ENCODE data around the gene POP5.
"Not testable (repeated sequence)": the region's sequence is repeated elsewhere in the genome, so short reads cannot be mapped to it uniquely, and the experiment has no call there.

The POP5 gene

GRCh38 chr12:120536064-120536791 is 45.0 kb downstream of the POP5 start:
- DNase-seq: no peak

DNA sequence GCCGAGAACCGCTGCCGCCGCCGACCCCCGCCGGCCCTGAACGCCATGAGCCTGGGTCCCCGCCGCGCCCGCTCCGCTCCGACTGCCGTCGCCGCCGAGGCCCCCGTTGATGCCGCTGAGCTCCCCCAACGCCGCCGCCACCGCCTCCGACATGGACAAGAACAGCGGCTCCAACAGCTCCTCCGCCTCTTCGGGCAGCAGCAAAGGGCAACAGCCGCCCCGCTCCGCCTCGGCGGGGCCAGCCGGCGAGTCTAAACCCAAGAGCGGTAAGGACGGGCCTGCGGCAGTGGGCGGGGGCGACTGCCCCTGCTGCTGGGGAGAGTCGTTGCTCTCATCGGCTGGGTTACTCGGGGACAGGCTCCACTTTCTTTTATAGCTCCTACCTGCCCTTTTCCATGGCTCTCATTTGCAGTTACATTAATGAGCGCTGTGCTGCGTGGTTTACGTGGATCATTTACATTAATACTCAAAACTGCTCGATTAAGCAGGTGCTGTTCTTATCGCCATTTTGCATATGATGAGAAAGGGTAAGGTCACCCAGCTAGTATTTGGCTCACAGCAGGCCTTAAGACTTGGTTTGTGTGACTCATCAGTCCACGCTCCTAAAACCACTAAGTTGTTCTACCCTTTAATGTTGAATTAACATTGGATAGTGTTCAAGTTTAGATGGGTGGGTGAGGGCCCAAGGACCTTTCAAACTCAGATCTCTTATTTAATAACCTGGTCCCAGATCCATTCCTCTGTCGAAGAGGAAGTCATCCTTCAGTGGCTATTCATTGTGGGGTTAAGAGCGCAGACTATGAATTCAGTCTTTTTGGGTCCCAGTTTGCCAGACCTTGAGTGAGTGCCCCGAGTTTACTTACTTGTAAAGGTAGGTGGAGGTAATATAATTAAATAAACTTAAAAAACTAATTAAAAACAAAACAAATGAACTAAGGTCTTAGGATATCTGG is 46.2 kb downstream of the POP5 start:
- DNase-seq: peak; percentile 6 to 22

DNA sequence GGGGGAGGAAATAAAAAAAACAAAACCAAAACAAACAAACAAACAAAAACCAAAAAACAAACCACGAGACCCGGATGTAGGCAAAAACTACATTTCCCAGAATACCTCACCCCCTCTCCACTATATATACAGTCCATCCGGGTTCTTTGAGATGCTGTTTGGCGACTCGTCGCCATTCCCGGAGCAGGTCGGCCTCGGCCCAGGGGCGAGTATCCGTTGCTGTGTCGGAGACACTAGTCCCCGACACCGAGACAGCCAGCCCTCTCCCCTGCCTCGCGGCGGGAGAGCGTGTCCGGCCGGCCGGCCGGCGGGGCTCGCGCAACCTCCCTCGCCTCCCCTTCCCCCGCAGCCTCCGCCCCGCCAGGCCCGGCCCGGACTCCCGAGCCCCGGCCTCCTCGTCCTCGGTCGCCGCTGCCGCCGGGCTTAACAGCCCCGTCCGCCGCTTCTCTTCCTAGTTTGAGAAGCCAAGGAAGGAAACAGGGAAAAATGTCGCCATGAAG is 46.9 kb downstream of the POP5 start, which contains the start of gene RNF10:
RNF10 (plus strand) TSS at position 154 of the 500 bp plus-strand sequence. CDS start 456 bp downstream, outside the sequence.
- peak; percentile 75 to 86 for DNase-seq

DNA sequence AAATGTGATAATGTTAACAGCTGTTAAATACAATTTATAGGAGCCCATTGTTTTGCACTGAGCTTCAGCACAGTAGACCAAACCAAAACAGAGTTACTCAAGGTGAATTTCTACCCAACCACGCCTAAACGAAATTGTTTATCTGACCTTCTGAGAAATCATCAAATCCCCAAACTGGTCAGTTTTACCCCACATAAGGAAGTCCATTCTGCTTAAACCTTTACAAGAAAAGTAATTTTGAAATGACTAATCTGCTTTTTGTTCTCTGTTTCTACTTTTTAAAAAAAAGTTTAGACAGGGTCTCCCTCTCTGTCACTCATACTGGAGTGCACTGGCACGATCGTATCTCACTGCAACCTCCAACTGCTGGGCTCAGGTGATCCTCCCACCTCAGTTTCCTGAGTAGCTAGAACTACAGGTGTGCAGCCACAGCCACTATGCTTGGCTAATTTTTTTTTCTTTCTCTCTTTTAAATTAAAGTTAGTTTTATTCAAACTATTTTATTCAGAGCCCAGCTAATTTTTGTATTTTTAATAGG is 48.4 kb downstream of the POP5 start:
- DNase-seq: no peak

- DNase-seq: not testable (repeated sequence)
Observed at GRCh38 chr12:120530418-120530761, 50.8 kb downstream of the POP5 start.

DNA sequence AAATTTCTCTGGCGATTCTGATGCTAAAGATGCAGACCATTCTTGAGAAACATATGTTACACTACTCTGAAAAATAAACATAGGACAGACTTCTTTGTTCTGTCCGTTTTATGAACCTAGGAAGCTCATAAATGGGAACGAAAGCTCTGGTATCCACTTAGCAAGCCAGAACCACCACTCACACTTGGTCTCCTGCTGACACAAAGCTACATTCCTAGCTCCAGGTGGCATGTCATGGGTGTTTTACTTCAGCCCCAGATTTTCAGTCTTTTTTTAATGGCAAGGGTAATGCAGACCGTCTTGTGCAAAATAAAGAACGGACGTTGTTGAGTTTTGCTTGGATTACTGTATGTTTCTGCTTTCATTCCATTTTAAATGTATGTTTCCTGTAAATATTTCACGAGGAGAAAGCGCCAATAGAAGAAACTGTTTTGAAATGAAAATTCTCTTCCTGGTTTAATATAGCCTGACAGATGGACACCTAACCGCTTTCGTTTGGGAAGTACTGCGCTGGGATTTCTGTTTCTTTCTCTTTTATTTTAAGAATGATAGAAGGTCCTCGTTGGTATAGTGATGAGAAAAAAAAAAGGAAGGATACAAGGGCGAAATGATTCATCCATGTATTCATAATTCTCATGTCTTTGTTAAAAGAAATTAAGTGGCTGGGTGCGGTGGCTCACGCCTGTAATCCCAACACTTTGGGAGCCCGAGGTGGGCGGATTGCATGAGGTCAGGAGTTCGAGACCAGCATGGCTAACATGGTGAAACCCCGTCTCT is 51.4 kb downstream of the POP5 start:
- DNase-seq: peak; percentile 43 to 69

GRCh38 chr12:120528861-120529525 is 52.2 kb downstream of the POP5 start, which contains the start of gene COQ5:
TSS of gene COQ5 (minus strand) at chr12:120529158. CDS start at chr12:120529141, 17 bp downstream.
- peak; percentile 82 to 88 for DNase-seq

Data from NCI-H524 (cell line).